H9 (cell line): ENCODE results near the gene FOXF1. TPM values are rescaled to one million over a fixed set of nuclear protein-coding genes. Genes with fewer than 3 reads are reported as not detected.

Source experiments
- DNase-seq: peaks from one replicate; pipeline ENCODE4 v3.0.0-alpha.2; 2017
- H2AFZ ChIP-seq: one replicate; pipeline ENCODE4 v1.6.1; 2013; ENCODE audit warnings: mild to moderate bottlenecking, low read length, control low read depth, moderate library complexity
- H2AK5ac ChIP-seq: 2 replicates; pipeline ENCODE4 v1.6.1; 2013; ENCODE audit warnings: low read length, control low read depth, mixed read lengths; ENCODE audit not compliant: insufficient read length
- H2BK120ac ChIP-seq: one replicate; pipeline ENCODE4 v1.6.1; 2013; ENCODE audit warnings: low read depth, mild to moderate bottlenecking, low read length, control low read depth, inconsistent platforms; ENCODE audit not compliant: poor library complexity, severe bottlenecking
- H2BK12ac ChIP-seq: 2 replicates; pipeline ENCODE4 v1.6.1; 2013; ENCODE audit warnings: low read length, control low read depth, mixed read lengths, low read depth; ENCODE audit not compliant: insufficient read length
- H2BK15ac ChIP-seq: 2 replicates; pipeline ENCODE4 v1.6.1; 2013; ENCODE audit warnings: low read depth, low read length, control low read depth
- H2BK20ac ChIP-seq: one replicate; pipeline ENCODE4 v1.6.1; 2013; ENCODE audit warnings: low read depth, mild to moderate bottlenecking, low read length, control low read depth, inconsistent platforms; ENCODE audit not compliant: poor library complexity, severe bottlenecking
- H2BK5ac ChIP-seq: 2 replicates; pipeline ENCODE4 v1.6.1; 2013; ENCODE audit warnings: low read length, control low read depth, mixed read lengths; ENCODE audit not compliant: insufficient read length
- H3K14ac ChIP-seq: 2 replicates; pipeline ENCODE4 v1.6.1; 2013; ENCODE audit warnings: low read length, control low read depth; ENCODE audit not compliant: insufficient read depth
- H3K18ac ChIP-seq: 2 replicates; pipeline ENCODE4 v1.6.1; 2013; ENCODE audit warnings: low read depth, mild to moderate bottlenecking, mixed read lengths, low read length, control low read depth; ENCODE audit not compliant: insufficient read length
- H3K23ac ChIP-seq: 2 replicates; pipeline ENCODE4 v1.6.1; 2013; ENCODE audit warnings: low read length, control low read depth, mixed read lengths, low read depth; ENCODE audit not compliant: insufficient read length
- H3K23me2 ChIP-seq: 2 replicates; pipeline ENCODE4 v1.6.1; 2013; ENCODE audit warnings: low read depth, mild to moderate bottlenecking, mixed read lengths, low read length, control low read depth; ENCODE audit not compliant: insufficient read length, poor library complexity, severe bottlenecking
- H3K27ac ChIP-seq: 2 replicates; pipeline ENCODE4 v1.5.1; 2013; ENCODE audit warnings: low read length, control low read depth, mixed read lengths, low read depth; ENCODE audit not compliant: insufficient read length
- H3K27me3 ChIP-seq: 2 replicates; pipeline ENCODE4 v1.6.1; 2013; ENCODE audit warnings: low read length, control low read depth, inconsistent platforms; ENCODE audit not compliant: insufficient read depth
- H3K4ac ChIP-seq: 2 replicates; pipeline ENCODE4 v1.6.1; 2013; ENCODE audit warnings: low read depth, mild to moderate bottlenecking, control low read depth, inconsistent platforms, low read length, moderate library complexity
- H3K4me1 ChIP-seq: 2 replicates; pipeline ENCODE4 v1.6.1; 2013; ENCODE audit warnings: low read length, control low read depth, inconsistent platforms; ENCODE audit not compliant: insufficient read depth
- H3K4me2 ChIP-seq: 2 replicates; pipeline ENCODE4 v1.6.1; 2013; ENCODE audit warnings: low read length, control low read depth, mixed read lengths; ENCODE audit not compliant: insufficient read length, insufficient read depth
- H3K56ac ChIP-seq: 2 replicates; pipeline ENCODE4 v1.6.1; 2013; ENCODE audit warnings: low read depth, mild to moderate bottlenecking, mixed read lengths, low read length, control low read depth; ENCODE audit not compliant: insufficient read length
- H3K79me1 ChIP-seq: 2 replicates; pipeline ENCODE4 v1.6.1; 2013; ENCODE audit warnings: low read depth, mild to moderate bottlenecking, moderate library complexity, low read length, control low read depth, inconsistent platforms; ENCODE audit not compliant: insufficient read depth, poor library complexity, severe bottlenecking
- H3K79me2 ChIP-seq: 2 replicates; pipeline ENCODE4 v1.6.1; 2013; ENCODE audit warnings: low read length, control low read depth, inconsistent platforms; ENCODE audit not compliant: insufficient read depth
- H3K9ac ChIP-seq: 2 replicates; pipeline ENCODE4 v1.6.1; 2013; ENCODE audit warnings: low read length, control low read depth, mixed read lengths; ENCODE audit not compliant: insufficient read length; ENCODE audit errors: extremely low read depth
- H3K9me3 ChIP-seq: one replicate; pipeline ENCODE4 v1.6.1; 2013; ENCODE audit warnings: low read depth, low read length, inconsistent platforms; ENCODE audit not compliant: control insufficient read depth
- H3T11ph ChIP-seq: one replicate; pipeline ENCODE4 v1.6.1; 2013; ENCODE audit warnings: mild to moderate bottlenecking, low read length, control low read depth, inconsistent platforms
- H4K20me1 ChIP-seq: one replicate; pipeline ENCODE4 v1.6.1; 2013; ENCODE audit not compliant: control insufficient read depth, insufficient read length, insufficient read depth
- H4K5ac ChIP-seq: 2 replicates; pipeline ENCODE4 v1.6.1; 2013; ENCODE audit warnings: low read depth, mild to moderate bottlenecking, mixed read lengths, low read length, control low read depth; ENCODE audit not compliant: insufficient read length
- H4K8ac ChIP-seq: replicated peaks from 2 replicates; pipeline ENCODE4 v1.6.1; 2013; ENCODE audit warnings: low read length, control low read depth, mixed read lengths, low read depth; ENCODE audit not compliant: insufficient read length
- H4K91ac ChIP-seq: 2 replicates; pipeline ENCODE4 v1.6.1; 2013; ENCODE audit warnings: low read depth, mild to moderate bottlenecking, moderate library complexity, mixed read lengths, low read length, control low read depth; ENCODE audit not compliant: insufficient read length
- H3K27ac Mint-ChIP-seq, 3 experiments: 2 replicates in 2 of 3; 3 replicates in 1 of 3; pipeline ENCODE4 v1.8.0; 2020 to 2021; ENCODE audit warnings: mixed read lengths in 3 of 3, mild to moderate bottlenecking in 1 of 3, moderate library complexity in 1 of 3
- H3K27me3 Mint-ChIP-seq: 2 replicates; pipeline ENCODE4 v1.8.0; 2021; ENCODE audit warnings: low read depth, mild to moderate bottlenecking, moderate library complexity, mixed read lengths
- H3K36me3 Mint-ChIP-seq, 3 experiments: 2 replicates in 2 of 3; 3 replicates in 1 of 3; pipeline ENCODE4 v1.8.0; 2020 to 2021; ENCODE audit warnings: low read depth in 3 of 3, mixed read lengths in 3 of 3; ENCODE audit not compliant: insufficient read depth in 1 of 3
- H3K4me1 Mint-ChIP-seq, 2 experiments: 2 replicates each; pipeline ENCODE4 v1.8.0; 2020; ENCODE audit warnings: mixed read lengths in 2 of 2
- H3K4me3 Mint-ChIP-seq, 2 experiments: 2 replicates in 1 of 2; 3 replicates in 1 of 2; pipeline ENCODE4 v1.8.0; 2020 to 2021; ENCODE audit warnings: mild to moderate bottlenecking in 2 of 2, mixed read lengths in 2 of 2, moderate library complexity in 1 of 2
- H3K9me3 Mint-ChIP-seq, 2 experiments: 2 replicates in 1 of 2; 3 replicates in 1 of 2; pipeline ENCODE4 v1.8.0; 2020; ENCODE audit warnings: mild to moderate bottlenecking in 2 of 2, mixed read lengths in 2 of 2, moderate library complexity in 1 of 2
- CTCF ChIP-seq: fragments of 200-600 bp; sonication (generic); conservative IDR thresholded peaks from 3 replicates; pipeline ENCODE4 v1.8.0; 2021; ENCODE audit warnings: antibody characterized with exemption, mild to moderate bottlenecking
- WGBS: extraction: QIAGEN DNeasy Blood & Tissue Kit; methylation state at CpG from one replicate; pipeline ENCODE4 v1.1.7; 2013; ENCODE audit warnings: missing lambda C conversion rate, low lambda C conversion rate, mixed read lengths; ENCODE audit not compliant: insufficient read length; ENCODE audit errors: extremely low coverage; 5-methylcytosine and 5-hydroxymethylcytosine counted together
- total RNA-seq: library from RNA; stranded (reverse); gene quantifications from 2 replicates; pipeline ENCODE4 v1.2.1, GENCODE V29; 2021

Gene FOXF1
- total RNA-seq, 1 experiment from 2014 or later, result not detected

GRCh38 chr16:86462334-86463084, 47.8 kb upstream of the FOXF1 start:
- H2AK5ac ChIP-seq, result no peak overlapping the region
- H3K4ac ChIP-seq, result no peak overlapping the region
- no peak overlapping the region for H2AFZ ChIP-seq
- no peaks in the 10 kb centered on the region for H3K79me1 ChIP-seq
- TF ChIP-seq CTCF, result no peak
- no peaks in the 10 kb centered on the region for H3K79me2 ChIP-seq
- Mint-ChIP-seq H3K4me3 (no peak overlapping the region), H3K27ac (no peak overlapping the region), H3K36me3 (peaks cover 7 to 9% (median 8%) of the 10 kb centered on the region in 3 experiments; a peak in 5 of 7 replicates), H3K4me1 (no peaks in the 10 kb centered on the region), H3K9me3 (peaks cover 16 to 26% of the 10 kb centered on the region in 2 experiments), H3K27me3 (peaks cover 42% of the 10 kb centered on the region)
- no peak overlapping the region for H3K14ac ChIP-seq
- no peak overlapping the region for H4K91ac ChIP-seq
- no CpG with 5 or more reads among the region's 17 CpGs for WGBS
- H2BK15ac ChIP-seq, result no peak overlapping the region
- no peak overlapping the region for H3K27ac ChIP-seq
- H2BK120ac ChIP-seq, result no peak overlapping the region
- H3K23me2 ChIP-seq, result no peaks in the 10 kb centered on the region
- no peak overlapping the region for H3K18ac ChIP-seq
- no peak overlapping the region for H3K23ac ChIP-seq
- H2BK5ac ChIP-seq, result no peak overlapping the region
- H4K20me1 ChIP-seq, result no peaks in the 10 kb centered on the region
- no peak overlapping the region for H3K9ac ChIP-seq
- H4K8ac ChIP-seq, result no peak overlapping the region
- no peak overlapping the region for H3K56ac ChIP-seq
- H4K5ac ChIP-seq, result no peak overlapping the region
- no peaks in the 10 kb centered on the region for H3K27me3 ChIP-seq
- no peak overlapping the region for H2BK20ac ChIP-seq
- H3K4me1 ChIP-seq, result no peaks in the 10 kb centered on the region
- no peak overlapping the region for H3T11ph ChIP-seq
- no peaks in the 10 kb centered on the region for H3K9me3 ChIP-seq
- no peak overlapping the region for H3K4me2 ChIP-seq
- no peak for DNase-seq
- no peak overlapping the region for H2BK12ac ChIP-seq
